Liver (tissue), 9 donors: ENCODE results near the gene SIL1. TPM values are rescaled to one million over a fixed set of nuclear protein-coding genes. Genes with fewer than 3 reads are reported as not detected.

Experiments used
- DNase-seq: peaks from one replicate; pipeline ENCODE4 v3.0.0-alpha.2; 2017; ENCODE audit warnings: low spot score
- H3K27ac ChIP-seq, 2 donors: one replicate each; pipeline ENCODE4 v1.7.0; 2013; ENCODE audit warnings: inconsistent platforms in 2 of 2, low read length in 2 of 2, control low read depth in 1 of 2, low read depth in 1 of 2, mild to moderate bottlenecking in 1 of 2
- H3K27me3 ChIP-seq, 4 donors: one replicate each; pipeline versions ENCODE4 v1.6.1 to v1.7.0; 2013; ENCODE audit warnings: low read length in 3 of 4, inconsistent platforms in 1 of 4, mild to moderate bottlenecking in 1 of 4, moderate library complexity in 1 of 4; ENCODE audit not compliant: control insufficient read depth in 4 of 4, insufficient read depth in 4 of 4
- H3K36me3 ChIP-seq, 4 donors: one replicate each; pipeline versions ENCODE4 v1.6.1 to v1.7.0; 2013; ENCODE audit warnings: low read length in 3 of 4, mild to moderate bottlenecking in 3 of 4, low read depth in 1 of 4, moderate library complexity in 1 of 4; ENCODE audit not compliant: control insufficient read depth in 4 of 4, insufficient read depth in 3 of 4
- H3K4me1 ChIP-seq, 4 donors: one replicate each; pipeline versions ENCODE4 v1.6.1 to v1.7.0; 2013; ENCODE audit warnings: low read length in 3 of 4, mild to moderate bottlenecking in 3 of 4, moderate library complexity in 1 of 4; ENCODE audit not compliant: control insufficient read depth in 4 of 4, insufficient read depth in 4 of 4
- H3K4me3 ChIP-seq, 3 donors: one replicate each; pipeline versions ENCODE4 v1.6.1 to v1.7.0; 2013; ENCODE audit warnings: low read length in 3 of 3, control low read depth in 1 of 3, low read depth in 1 of 3, mild to moderate bottlenecking in 1 of 3
- H3K9ac ChIP-seq, 2 donors: one replicate each; pipeline ENCODE4 v1.7.0; 2013; ENCODE audit warnings: low read length in 2 of 2, mild to moderate bottlenecking in 2 of 2, moderate library complexity in 2 of 2, control low read depth in 1 of 2, low read depth in 1 of 2
- H3K9me3 ChIP-seq, 4 donors: one replicate each; pipeline versions ENCODE4 v1.6.1 to v1.7.0; 2013; ENCODE audit warnings: low read length in 3 of 4; ENCODE audit not compliant: control insufficient read depth in 4 of 4
- ATF3 ChIP-seq: IDR thresholded peaks from 2 replicates; pipeline ENCODE4 v1.6.1; 2016; ENCODE audit warnings: antibody characterized with exemption
- CTCF ChIP-seq: fragments of 150-350 bp; IDR thresholded peaks from 2 replicates; pipeline ENCODE4 v1.5.1; 2017; ENCODE audit warnings: improper control_type of control experiment, low read depth, low read length; ENCODE audit not compliant: missing input control
- EGR1 ChIP-seq, 2 donors: IDR thresholded peaks; 2 replicates each; pipeline ENCODE4 v1.6.1; 2016 to 2018; ENCODE audit warnings: antibody characterized with exemption in 2 of 2, low read depth in 2 of 2
- FOXA1 ChIP-seq: IDR thresholded peaks from 2 replicates; pipeline ENCODE4 v1.6.1; 2016; ENCODE audit warnings: antibody characterized with exemption
- FOXA2 ChIP-seq: IDR thresholded peaks from 2 replicates; pipeline ENCODE4 v1.6.1; 2016; ENCODE audit warnings: antibody characterized with exemption
- GABPA ChIP-seq, 2 donors: IDR thresholded peaks in 1 of 2; conservative IDR thresholded peaks in 1 of 2; 2 replicates each; pipeline ENCODE4 v1.6.1; 2016; ENCODE audit warnings: antibody characterized with exemption in 2 of 2, mild to moderate bottlenecking in 1 of 2, moderate library complexity in 1 of 2
- HNF4A ChIP-seq, 2 donors: conservative IDR thresholded peaks; 2 replicates each; pipeline ENCODE4 v1.6.1; 2016; ENCODE audit warnings: antibody characterized with exemption in 2 of 2, mild to moderate bottlenecking in 2 of 2
- JUND ChIP-seq, 2 donors: IDR thresholded peaks; 2 replicates each; pipeline ENCODE4 v1.6.1; 2016; ENCODE audit warnings: antibody characterized with exemption in 2 of 2
- MAX ChIP-seq: IDR thresholded peaks from 2 replicates; pipeline ENCODE4 v1.6.1; 2016; ENCODE audit warnings: antibody characterized with exemption
- NR2F2 ChIP-seq: IDR thresholded peaks from 2 replicates; pipeline ENCODE4 v1.6.1; 2016; ENCODE audit warnings: antibody characterized with exemption
- REST ChIP-seq: IDR thresholded peaks from 2 replicates; pipeline ENCODE4 v1.6.1; 2016; ENCODE audit warnings: antibody characterized with exemption, mild to moderate bottlenecking
- RXRA ChIP-seq, 2 donors: IDR thresholded peaks; 2 replicates each; pipeline ENCODE4 v1.6.1; 2017 to 2018; ENCODE audit warnings: antibody characterized with exemption in 2 of 2, mild to moderate bottlenecking in 1 of 2
- SP1 ChIP-seq: IDR thresholded peaks from 2 replicates; pipeline ENCODE4 v1.6.1; 2018; ENCODE audit warnings: antibody characterized with exemption, mild to moderate bottlenecking
- TAF1 ChIP-seq: conservative IDR thresholded peaks from 2 replicates; pipeline ENCODE4 v1.6.1; 2016; ENCODE audit warnings: antibody characterized with exemption, mild to moderate bottlenecking
- YY1 ChIP-seq: IDR thresholded peaks from 2 replicates; pipeline ENCODE4 v1.6.1; 2016; ENCODE audit warnings: antibody characterized with exemption, mild to moderate bottlenecking
- ZBTB33 ChIP-seq: IDR thresholded peaks from 2 replicates; pipeline ENCODE4 v1.6.1; 2016; ENCODE audit warnings: antibody characterized with exemption
- WGBS: extraction: QIAGEN DNeasy Blood & Tissue Kit; methylation state at CpG from one replicate; pipeline ENCODE4 v1.1.7; 2013; 5-methylcytosine and 5-hydroxymethylcytosine counted together
- polyA plus RNA-seq, 2 donors: library from polyadenylated mRNA; stranded (reverse) in 1 of 2; unstranded in 1 of 2; fragments of 200-250 nt in 1 of 2; fragments of >200 nt in 1 of 2; fragmentation: Nextera tagmentation in 1 of 2; extraction: Ambion mirVana in 1 of 2; gene quantifications; one replicate each; pipeline versions ENCODE4 v1.2.1 to v1.2.3, GENCODE V29; 2013 to 2015
- total RNA-seq, 2 donors: library from RNA; depleted of rRNA; stranded (reverse); fragments of >200 nt; gene quantifications; one replicate each; pipeline ENCODE4 v1.2.3, GENCODE V29; 2014
- donor health status: healthy.
- donor health status: healthy.
- donor health status: healthy.
- donor health status: healthy.
- donor health status: healthy.

Gene SIL1
- total and polyA plus RNA-seq, 4 donors: 38.1 to 95.1 (median 76.2) TPM

- Histone ChIP-seq H3K9me3 (no peaks in the 10 kb centered on the region), H3K36me3 (peaks cover 4 to 15% (median 9%) of the 10 kb centered on the region in 4 donors), H3K4me3 (no peak overlapping the region), H3K27ac (no peak overlapping the region), H3K27me3 (no peaks in the 10 kb centered on the region), H3K9ac (no peak overlapping the region), H3K4me1 (no peaks in the 10 kb centered on the region)
- no peak for TF ChIP-seq EGR1 (IDR thresholded peaks at IDR 0.05; ENCODE audit: low read depth in 2 of 2)
- TF ChIP-seq SP1: no peak
- TF ChIP-seq RXRA (IDR thresholded peaks at IDR 0.05): no peak
- WGBS: 98% methylated on average over 2 of the region's 2 CpGs
- no peak for DNase-seq
Observed at GRCh38 chr5:139025651-139026050, 172.5 kb downstream of the SIL1 start.

GRCh38 chr5:139023286-139023685, 174.9 kb downstream of the SIL1 start:
- 88% methylated on average over 8 of the region's 8 CpGs for WGBS
- TF ChIP-seq ZBTB33: no peak
- no peak for TF ChIP-seq REST
- TF ChIP-seq ATF3: no peak
- TF ChIP-seq GABPA (IDR thresholded peaks at IDR 0.05 in 1 of 2, conservative IDR thresholded peaks at IDR 0.05 in 1 of 2): no peak
- TF ChIP-seq MAX: no peak
- H3K27ac ChIP-seq: no peak overlapping the region
- H3K9me3 ChIP-seq: no peaks in the 10 kb centered on the region
- no peak for DNase-seq
- H3K27me3 ChIP-seq: no peaks in the 10 kb centered on the region
- peaks cover 7 to 34% (median 21%) of the 10 kb centered on the region in 4 donors for H3K36me3 ChIP-seq
- no peak overlapping the region for H3K4me3 ChIP-seq
- H3K4me1 ChIP-seq: no peaks in the 10 kb centered on the region
- H3K9ac ChIP-seq: no peak overlapping the region

- 97% methylated on average over 1 of the region's 1 CpG for WGBS
- Histone ChIP-seq H3K4me1 (no peaks in the 10 kb centered on the region), H3K9ac (no peak overlapping the region), H3K27me3 (no peaks in the 10 kb centered on the region), H3K36me3 (peaks cover 7 to 36% (median 21%) of the 10 kb centered on the region in 4 donors), H3K27ac (no peak overlapping the region), H3K9me3 (no peaks in the 10 kb centered on the region), H3K4me3 (no peak overlapping the region)
- DNase-seq: no peak
- TF ChIP-seq NR2F2: no peak
- TF ChIP-seq FOXA2: no peak
- no peak for TF ChIP-seq CTCF
- TF ChIP-seq MAX: no peak
- TF ChIP-seq JUND (IDR thresholded peaks at IDR 0.05): no peak
- no peak for TF ChIP-seq EGR1 (IDR thresholded peaks at IDR 0.05; ENCODE audit: low read depth in 2 of 2)
- TF ChIP-seq SP1: no peak
- TF ChIP-seq REST: no peak
- TF ChIP-seq YY1: no peak
- no peak for TF ChIP-seq HNF4A (conservative IDR thresholded peaks at IDR 0.05)
- no peak for TF ChIP-seq FOXA1
- no peak for TF ChIP-seq RXRA (IDR thresholded peaks at IDR 0.05)
- TF ChIP-seq TAF1: no peak
Observed at GRCh38 chr5:139022528-139022927, 175.6 kb downstream of the SIL1 start.
